Neural cell (in vitro differentiated cells): ENCODE measurements around the gene CHCHD5.

Experiments
- CTCF ChIP-seq: fragments of 450-650 bp; IDR thresholded peaks from 2 replicates; pipeline ENCODE4 v1.5.1; 2014; ENCODE audit warnings: antibody characterized with exemption, mild to moderate bottlenecking, moderate library complexity; ENCODE audit not compliant: poor library complexity, severe bottlenecking
- POLR2AphosphoS5 ChIP-seq: IDR thresholded peaks from 2 replicates; pipeline ENCODE4 v1.6.1; 2012
- RAD21 ChIP-seq: fragments of 450-650 bp; conservative IDR thresholded peaks from 2 replicates; pipeline ENCODE4 v1.6.1; 2014; ENCODE audit warnings: antibody characterized with exemption, mild to moderate bottlenecking, moderate library complexity

GRCh38 chr2:112637289-112637660, 52.9 kb downstream of the CHCHD5 start:
- no peak for TF ChIP-seq CTCF
- TF ChIP-seq RAD21 = no peak
- no peak for TF ChIP-seq POLR2AphosphoS5
